GM12891 (cell line): Measurements from ENCODE around the gene CHRM2.

Experiments used
- DNase-seq: peaks from one replicate; pipeline ENCODE4 v3.0.0; 2011; ENCODE audit warnings: low spot score; ENCODE audit not compliant: insufficient read length
- FAIRE-seq: peaks from 2 replicates; lab custom pipeline; 2011; peaks lifted over from hg19 to GRCh38; lab: Jason Lieb, UNC
- PAX5 ChIP-seq: IDR thresholded peaks from 2 replicates; pipeline ENCODE4 v1.6.1; 2011; ENCODE audit warnings: low read length, moderate library complexity, mild to moderate bottlenecking; ENCODE audit not compliant: insufficient read depth, severe bottlenecking
- POLR2A ChIP-seq: IDR thresholded peaks from 2 replicates; pipeline ENCODE4 v1.6.1; 2011; ENCODE audit warnings: low read depth, low read length, control low read depth
- POLR2AphosphoS5 ChIP-seq: IDR thresholded peaks from 2 replicates; pipeline ENCODE4 v1.6.1; 2011; ENCODE audit warnings: low read depth, low read length, control low read depth
- POU2F2 ChIP-seq: IDR thresholded peaks from 2 replicates; pipeline ENCODE4 v1.6.1; 2011; ENCODE audit warnings: low read depth, mild to moderate bottlenecking, control low read depth, low read length, moderate library complexity
- SPI1 ChIP-seq: IDR thresholded peaks from 2 replicates; pipeline ENCODE4 v1.6.1; 2011; ENCODE audit warnings: low read depth, low read length, control low read depth
- TAF1 ChIP-seq: IDR thresholded peaks from 2 replicates; pipeline ENCODE4 v1.6.1; 2011; ENCODE audit warnings: low read depth, low read length, control low read depth

CHRM2 gene

DNA sequence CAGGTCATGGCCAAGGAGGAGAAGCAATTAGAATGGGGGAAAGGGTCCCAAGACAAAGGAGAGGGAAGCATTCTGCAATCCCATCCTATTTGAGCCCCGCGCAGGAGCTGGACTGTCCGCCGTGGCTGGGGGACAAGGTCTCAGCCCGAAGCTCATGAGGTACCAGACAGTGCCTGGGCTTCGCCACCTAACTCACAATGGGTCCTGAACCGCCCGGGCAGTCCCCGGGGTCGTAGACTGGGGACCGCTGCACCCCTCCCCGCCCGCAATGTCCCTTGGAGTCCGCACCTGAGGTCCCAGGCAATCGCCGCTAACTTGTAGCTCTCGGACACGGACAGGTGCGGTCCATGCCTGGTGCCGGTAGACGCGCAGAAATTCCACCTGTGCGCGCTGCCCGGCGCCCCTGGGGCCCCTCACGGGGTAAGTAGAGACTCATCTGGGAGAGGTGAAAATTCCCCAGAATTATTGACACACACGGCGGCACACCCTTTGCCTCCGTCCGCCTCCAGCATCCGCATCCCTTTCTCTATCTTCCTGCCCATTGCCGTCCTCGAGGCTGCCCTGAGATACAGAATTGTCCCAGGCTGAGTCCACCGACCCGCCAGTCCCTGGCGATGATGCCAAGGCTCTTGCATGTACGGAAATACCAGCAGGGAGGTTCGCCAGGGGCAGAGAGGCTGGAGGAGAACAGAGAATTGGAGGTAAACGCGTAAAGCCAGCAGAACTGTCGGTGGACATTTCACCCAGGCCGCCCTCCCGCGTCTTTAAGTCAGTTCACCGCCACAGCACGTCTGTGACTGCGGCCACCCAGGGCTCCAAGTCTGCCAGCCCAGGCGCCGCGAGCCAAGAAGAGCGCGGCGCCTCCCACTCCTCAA lies 1.8 kb downstream of the CHRM2 start:
- FAIRE-seq (no peak), DNase-seq (no peak)
- TF ChIP-seq PAX5 (no peak), TAF1 (no peak), SPI1 (no peak), POU2F2 (no peak), POLR2A (no peak), POLR2AphosphoS5 (no peak)

DNA sequence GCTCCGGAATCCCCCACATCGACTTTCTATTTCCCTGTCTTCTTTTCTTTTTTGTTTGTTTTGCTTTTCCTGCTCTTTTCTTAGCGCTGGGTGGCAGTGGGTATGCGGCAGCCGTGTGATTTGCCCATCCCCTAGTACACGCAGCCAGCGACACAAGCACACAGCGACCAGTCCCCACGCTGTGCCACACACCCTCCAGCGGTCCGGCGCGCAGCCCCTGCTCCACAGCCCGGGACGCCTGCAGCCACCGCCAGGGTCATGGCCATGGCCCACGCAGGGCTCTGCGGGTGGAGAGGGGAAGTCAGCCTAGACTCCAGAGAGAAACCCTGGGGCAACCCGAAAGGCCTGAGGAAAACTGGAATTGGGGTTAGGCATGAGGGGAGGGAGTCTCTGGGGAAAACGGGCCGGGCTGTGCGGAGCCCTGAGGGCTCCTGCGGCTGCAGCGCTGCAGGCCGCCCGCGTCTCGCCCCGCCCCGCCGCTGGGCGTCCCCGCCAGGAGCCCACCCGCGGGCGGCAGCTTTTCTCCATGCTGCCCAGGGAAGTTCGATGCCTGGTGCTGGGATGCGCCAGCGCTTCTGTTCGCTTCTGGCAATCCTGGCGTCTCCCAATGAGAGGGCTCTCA lies 2.5 kb downstream of the CHRM2 start:
- DNase-seq (no peak), FAIRE-seq (no peak)
- TF ChIP-seq PAX5 = no peak
- TF ChIP-seq SPI1 = no peak
- no peak for TF ChIP-seq TAF1
- TF ChIP-seq POLR2A = no peak
- no peak for TF ChIP-seq POU2F2
- no peak for TF ChIP-seq POLR2AphosphoS5

DNA sequence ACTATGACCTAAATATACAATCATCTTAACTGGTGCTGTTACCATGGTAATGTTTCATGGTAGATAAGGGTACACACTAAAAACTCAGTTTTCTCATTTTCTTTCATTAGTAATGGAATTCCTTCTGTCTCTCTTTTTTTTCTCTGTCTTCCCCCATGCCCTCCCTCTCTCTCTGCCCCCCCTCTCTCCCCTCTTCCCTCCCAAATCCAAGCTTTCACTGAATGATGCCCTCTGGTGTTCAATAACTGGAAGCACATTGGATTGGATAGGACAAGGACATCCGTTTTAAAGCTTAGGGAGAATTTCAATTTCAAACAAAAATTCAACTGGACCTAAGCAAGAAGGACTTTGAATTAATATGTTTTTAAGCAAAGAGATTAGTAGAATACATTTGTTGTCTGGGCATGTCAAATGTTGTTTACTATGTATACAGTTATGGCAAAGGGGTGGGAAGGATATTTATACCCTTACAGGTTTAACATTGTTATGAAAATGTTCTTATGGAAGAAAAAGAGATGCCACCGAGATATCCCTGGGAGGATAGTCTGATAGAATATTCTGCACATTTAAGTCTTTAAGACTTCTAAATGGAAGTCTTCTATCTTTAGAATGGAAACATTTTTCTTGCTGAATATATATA lies 6.1 kb downstream of the CHRM2 start:
- TF ChIP-seq POLR2A (no peak), PAX5 (no peak), SPI1 (no peak), TAF1 (no peak), POLR2AphosphoS5 (no peak), POU2F2 (no peak)
- no peak for FAIRE-seq
- no peak for DNase-seq

DNA sequence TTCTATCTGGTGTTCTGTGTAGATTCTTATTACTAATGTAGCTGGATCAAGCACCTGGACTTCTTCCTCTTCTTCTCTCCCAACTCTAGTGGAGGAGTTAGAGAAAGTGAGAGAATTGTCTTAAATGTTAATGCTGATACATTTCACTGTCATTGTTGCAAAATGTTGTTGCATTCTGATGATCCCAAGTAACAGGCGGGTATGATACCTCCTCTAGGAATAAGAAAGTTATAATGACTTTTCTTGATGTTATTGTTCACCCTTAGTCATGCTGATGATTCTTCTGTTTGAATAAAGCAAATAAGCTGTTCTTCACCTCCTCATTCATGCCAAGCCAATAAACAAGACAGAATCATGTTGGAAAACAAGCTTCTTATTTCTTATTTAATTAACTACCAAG lies 9.1 kb downstream of the CHRM2 start:
- no peak for TF ChIP-seq POU2F2
- no peak for TF ChIP-seq PAX5
- TF ChIP-seq POLR2AphosphoS5 = no peak
- TF ChIP-seq TAF1 = no peak
- no peak for TF ChIP-seq SPI1
- TF ChIP-seq POLR2A = no peak
- DNase-seq (no peak), FAIRE-seq (no peak)

DNA sequence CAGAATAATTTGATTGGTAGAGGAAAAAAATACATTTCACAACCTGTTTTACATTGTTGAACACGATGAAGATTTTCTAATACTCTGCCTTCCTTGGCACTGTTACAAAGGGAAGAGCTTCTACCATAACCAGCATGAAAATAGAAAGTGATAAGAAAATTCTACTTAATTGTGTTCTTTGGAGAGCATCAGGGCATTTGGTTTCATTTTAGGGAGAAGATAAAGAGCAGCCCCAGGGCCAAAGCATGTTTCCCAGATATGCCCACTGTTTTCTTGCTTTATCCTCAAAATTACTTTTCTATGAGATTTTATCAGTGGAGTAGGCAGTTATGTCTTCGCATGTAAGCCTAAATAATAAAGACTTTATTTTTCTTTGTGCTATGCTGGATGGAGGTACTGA lies 9.5 kb downstream of the CHRM2 start:
- TF ChIP-seq PAX5 = no peak
- no peak for TF ChIP-seq POU2F2
- no peak for TF ChIP-seq SPI1
- TF ChIP-seq POLR2A = no peak
- DNase-seq = no peak
- FAIRE-seq = no peak

DNA sequence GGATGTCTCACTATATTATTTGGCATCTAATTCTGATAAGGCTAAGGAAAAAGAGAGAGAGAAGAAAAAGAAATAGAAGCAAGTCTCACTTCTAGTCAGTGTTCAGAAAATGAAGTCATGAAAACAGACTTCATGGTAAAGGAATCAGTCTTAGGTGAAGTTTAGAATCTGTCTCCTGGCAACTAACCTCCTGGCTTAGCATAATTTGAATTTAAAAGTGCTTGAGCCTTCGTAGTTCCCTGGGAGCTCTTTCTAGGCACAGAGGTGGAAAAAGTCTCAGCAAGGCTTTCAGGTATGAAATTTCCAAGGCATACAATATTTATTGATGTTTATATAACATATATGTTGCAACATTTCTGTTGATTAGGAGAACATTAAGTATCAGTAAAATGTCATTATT lies 10.4 kb downstream of the CHRM2 start:
- TF ChIP-seq POLR2A (no peak), POU2F2 (no peak), SPI1 (no peak), PAX5 (no peak), POLR2AphosphoS5 (no peak), TAF1 (no peak)
- DNase-seq = no peak
- no peak for FAIRE-seq

DNA sequence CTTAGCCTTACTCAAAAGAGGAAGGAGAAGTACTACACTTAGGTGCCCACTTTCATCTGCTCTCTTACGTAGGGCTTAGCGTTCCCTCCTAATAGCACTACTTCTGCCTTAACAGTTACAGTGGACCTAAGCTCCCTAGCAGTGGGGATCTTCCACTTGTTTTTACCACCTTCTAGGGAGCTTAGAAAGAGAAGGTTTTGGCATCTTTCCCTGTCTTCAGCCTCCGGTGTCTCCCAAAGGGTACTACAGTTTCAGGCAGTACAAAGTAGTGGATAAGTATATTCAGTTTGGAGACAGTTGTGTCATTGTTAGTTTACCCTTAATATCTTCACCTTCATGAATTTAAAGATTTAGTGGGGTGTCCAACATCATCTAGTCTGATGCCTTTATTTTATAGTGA lies 14.6 kb downstream of the CHRM2 start:
- FAIRE-seq = no peak
- no peak for DNase-seq
- TF ChIP-seq PAX5 (no peak), SPI1 (no peak), POLR2AphosphoS5 (no peak), POU2F2 (no peak), TAF1 (no peak), POLR2A (no peak)

DNA sequence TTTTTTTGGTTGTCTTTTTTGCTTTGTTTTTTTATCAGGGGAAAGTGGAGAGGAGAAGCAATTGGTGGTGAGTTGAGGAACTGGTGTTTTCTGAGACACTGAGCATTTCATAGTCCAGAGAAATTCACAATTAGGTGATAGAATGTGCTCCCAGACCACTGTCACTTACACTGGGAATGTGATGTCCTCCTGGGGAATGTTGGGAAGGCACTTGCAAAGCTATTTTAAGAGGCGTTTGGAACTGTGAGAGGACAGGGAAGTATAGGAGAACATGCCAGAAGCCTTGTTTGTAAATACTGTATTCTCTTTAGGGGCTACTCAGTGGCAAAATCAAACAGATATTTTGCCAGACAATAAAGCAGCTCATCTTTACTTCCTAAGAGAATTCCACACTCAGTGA lies 16.0 kb downstream of the CHRM2 start:
- FAIRE-seq (no peak), DNase-seq (no peak)
- TF ChIP-seq POLR2AphosphoS5 (no peak), SPI1 (no peak), POU2F2 (no peak), POLR2A (no peak), PAX5 (no peak), TAF1 (no peak)

DNA sequence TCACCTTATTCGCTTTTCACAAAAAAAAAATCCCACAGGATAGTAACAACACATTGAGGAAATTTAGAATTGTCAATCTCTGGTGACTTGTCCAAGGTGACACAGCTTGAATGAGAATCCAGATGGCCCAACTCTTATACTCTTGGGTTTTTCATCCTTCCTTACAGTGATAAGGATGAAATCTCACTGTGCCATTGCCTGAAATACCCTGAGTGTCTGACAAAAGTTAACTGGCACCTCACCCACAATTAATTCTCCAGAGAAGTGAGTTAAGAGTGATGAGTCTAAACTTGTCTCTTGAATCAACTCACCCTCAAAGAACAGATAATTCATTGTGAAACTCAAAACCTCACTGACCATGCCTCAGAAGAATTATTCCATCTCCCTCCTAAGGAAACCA lies 18.9 kb downstream of the CHRM2 start:
- TF ChIP-seq POU2F2 (no peak), PAX5 (no peak), POLR2A (no peak), SPI1 (no peak), TAF1 (no peak)
- FAIRE-seq (no peak), DNase-seq (no peak)
